ENCODE data around the gene ARHGAP26.

ARHGAP26 gene

GRCh38 chr5:143054480-143054941 is 284.3 kb downstream of the ARHGAP26 start:
- DNase-seq: no peak

- no peak for DNase-seq
Measured at GRCh38 chr5:143055596-143056338, 285.6 kb downstream of the ARHGAP26 start.

GRCh38 chr5:143056339-143056704 is 286.1 kb downstream of the ARHGAP26 start:
- no peak for DNase-seq

GRCh38 chr5:143056792-143057579 is 286.8 kb downstream of the ARHGAP26 start:
- no peak for DNase-seq

- DNase-seq: no peak
Measured at GRCh38 chr5:143057580-143057999, 287.4 kb downstream of the ARHGAP26 start.

- DNase-seq: no peak
Measured at GRCh38 chr5:143059355-143059754, 289.2 kb downstream of the ARHGAP26 start.

- DNase-seq: no peak
Measured at GRCh38 chr5:143059976-143060765, 290.0 kb downstream of the ARHGAP26 start.

- DNase-seq: no peak
Measured at GRCh38 chr5:143061161-143061945, 291.2 kb downstream of the ARHGAP26 start.

- no peak for DNase-seq
Measured at GRCh38 chr5:143062379-143062778, 292.2 kb downstream of the ARHGAP26 start.

- no peak for DNase-seq
Measured at GRCh38 chr5:143063175-143063970, 293.2 kb downstream of the ARHGAP26 start.

GRCh38 chr5:143064218-143064641 is 294.1 kb downstream of the ARHGAP26 start:
- DNase-seq: no peak

GRCh38 chr5:143064676-143065075 is 294.5 kb downstream of the ARHGAP26 start:
- DNase-seq: no peak

GRCh38 chr5:143065185-143065965 is 295.2 kb downstream of the ARHGAP26 start:
- DNase-seq: no peak

GRCh38 chr5:143065996-143066522 is 295.9 kb downstream of the ARHGAP26 start:
- no peak for DNase-seq

- no peak for DNase-seq
Measured at GRCh38 chr5:143066556-143067281, 296.5 kb downstream of the ARHGAP26 start.

GRCh38 chr5:143068712-143069111 is 298.5 kb downstream of the ARHGAP26 start:
- DNase-seq: no peak

GRCh38 chr5:143071927-143072326 is 301.8 kb downstream of the ARHGAP26 start:
- no peak for DNase-seq

- no peak for DNase-seq
Measured at GRCh38 chr5:143072734-143073133, 302.6 kb downstream of the ARHGAP26 start.

- no peak for DNase-seq
Measured at GRCh38 chr5:143073766-143074165, 303.6 kb downstream of the ARHGAP26 start.
